Right ventricle myocardium superior (tissue), 1 donor: Measurements from ENCODE around the gene PTER. TPM values are rescaled to one million over a fixed set of nuclear protein-coding genes. Genes with fewer than 3 reads are reported as not detected.

Source experiments
- ATAC-seq: fragments of 200-7000 bp; cut with Tn5 transposase; one replicate; pipeline ENCODE4 v1.9.1; 2020; ENCODE audit warnings: mild to moderate bottlenecking; ENCODE audit not compliant: poor library complexity
- DNase-seq: peaks from one replicate; pipeline ENCODE4 v3.0.0-alpha.2; 2020
- intact Hi-C: fragments of 100-400 bp; cut with DNase I; formaldehyde crosslinking; loops from one replicate; pipeline ENCODE4 v1.11.2; 2022
- total RNA-seq: library from RNA; stranded (reverse); fragmentation: NEBNext Ultra II Directional; extraction: Animal tissue kit (Norgen Biotek cat#: 25700); gene quantifications from one replicate; pipeline ENCODE4 v1.2.1, GENCODE V29; 2021
- donor health status: DM: no; HTN: yes; CAD: no; lungs with severe emphysema.

The PTER gene
- total RNA-seq, 1 donor from 2014 or later: 22.3 TPM

DNA sequence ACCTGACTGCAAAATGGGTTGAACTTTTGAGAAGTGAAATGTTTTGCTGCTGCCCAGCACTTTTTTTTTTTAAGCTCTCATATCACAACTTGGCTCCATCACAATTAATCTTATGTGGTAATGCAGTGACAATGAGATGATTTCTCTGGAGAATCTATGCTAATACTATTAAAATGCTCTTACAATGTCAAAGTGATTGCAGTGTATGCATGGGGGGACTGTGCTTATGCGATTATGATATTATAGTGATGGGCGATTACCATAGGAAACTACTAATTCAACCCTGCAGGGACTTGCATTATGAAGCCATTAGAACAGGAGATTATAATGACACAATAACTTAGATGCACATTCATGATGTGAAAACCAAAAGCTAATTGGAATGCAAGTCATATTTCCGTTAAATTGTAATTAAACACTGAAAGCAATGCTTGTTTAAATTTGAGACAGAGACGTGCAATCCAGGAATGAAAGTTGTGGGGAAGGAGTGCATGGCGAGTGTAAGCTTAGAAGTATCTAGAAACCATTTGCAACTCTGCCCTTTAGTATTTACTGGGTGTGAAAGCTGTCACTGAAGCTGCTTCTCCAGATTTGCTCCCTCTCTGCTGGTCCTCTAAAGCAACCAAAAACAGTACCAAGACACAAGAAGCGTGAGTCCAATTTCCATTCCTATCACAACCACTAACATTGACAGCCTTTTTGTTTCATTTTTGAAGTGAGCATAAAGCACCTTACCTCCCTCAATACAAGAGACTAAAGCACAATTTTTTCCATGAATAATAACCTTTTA is 21.6 kb downstream of the PTER start:
- intact Hi-C loops: no loop called here
- DNase-seq (no peak), ATAC-seq (no peak)

DNA sequence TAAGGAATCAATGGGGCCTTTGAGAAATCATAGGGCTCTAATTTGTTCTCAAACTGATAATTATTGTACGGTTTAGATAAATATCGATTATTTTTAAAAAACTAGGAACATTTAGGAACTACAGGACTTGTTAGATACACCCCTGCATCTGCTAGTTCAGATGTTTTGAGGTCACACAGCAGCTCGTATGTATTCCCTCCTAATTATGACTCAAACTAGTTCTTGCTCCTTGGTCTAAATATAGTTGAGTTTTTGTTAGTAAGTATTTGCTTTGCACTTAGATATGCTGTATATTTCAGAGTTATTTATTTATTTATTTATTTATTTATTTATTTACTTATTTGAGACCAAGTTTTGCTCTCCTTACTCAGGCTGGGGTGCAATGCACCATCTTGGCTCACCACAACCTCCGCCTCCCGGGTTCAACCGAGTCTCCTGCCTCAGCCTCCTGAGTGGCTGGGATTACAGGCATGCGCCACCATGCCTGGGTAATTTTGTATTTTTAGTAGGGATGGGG is 22.7 kb downstream of the PTER start:
- intact Hi-C loops: no loop called here
- DNase-seq (no peak), ATAC-seq (no peak)

GRCh38 chr10:16466001-16466400 is 29.2 kb downstream of the PTER start:
- DNase-seq (no peak), ATAC-seq (no peak)
- intact Hi-C loops: no loop called here

GRCh38 chr10:16470747-16471146 is 33.9 kb downstream of the PTER start:
- no peak for ATAC-seq
- DNase-seq: peak; percentile 43
- intact Hi-C loops: no loop called here

DNA sequence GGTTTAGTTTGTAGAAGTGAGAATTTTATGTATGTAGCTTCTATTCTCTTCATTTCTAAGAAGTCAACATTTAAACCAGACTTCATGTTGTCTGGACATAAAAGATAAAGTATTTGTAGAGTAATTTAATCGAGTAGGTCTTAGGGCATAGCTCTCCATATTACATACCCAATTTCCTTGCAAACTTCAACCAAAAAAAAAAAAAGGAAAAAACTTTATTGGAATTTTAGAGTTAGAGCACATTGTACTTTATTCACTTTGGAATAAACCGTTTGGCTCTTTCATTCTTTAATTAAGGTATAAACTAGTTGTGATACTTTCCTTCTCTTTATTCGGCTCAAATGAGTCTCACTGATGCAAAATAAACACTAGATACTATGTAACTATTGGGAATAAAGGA is 36.0 kb downstream of the PTER start:
- intact Hi-C loops: no loop called here
- ATAC-seq (no peak), DNase-seq (no peak)

GRCh38 chr10:16477757-16478156 is 40.9 kb downstream of the PTER start:
- intact Hi-C loops: no loop called here
- ATAC-seq: no peak
- no peak for DNase-seq

- intact Hi-C loops: no loop called here
- ATAC-seq (no peak), DNase-seq (no peak)
Measured at GRCh38 chr10:16478801-16479200, 42.0 kb downstream of the PTER start.

GRCh38 chr10:16481052-16481728 is 44.4 kb downstream of the PTER start:
- DNase-seq: no peak
- ATAC-seq: peak; percentile 45
- intact Hi-C loops: no loop called here

DNA sequence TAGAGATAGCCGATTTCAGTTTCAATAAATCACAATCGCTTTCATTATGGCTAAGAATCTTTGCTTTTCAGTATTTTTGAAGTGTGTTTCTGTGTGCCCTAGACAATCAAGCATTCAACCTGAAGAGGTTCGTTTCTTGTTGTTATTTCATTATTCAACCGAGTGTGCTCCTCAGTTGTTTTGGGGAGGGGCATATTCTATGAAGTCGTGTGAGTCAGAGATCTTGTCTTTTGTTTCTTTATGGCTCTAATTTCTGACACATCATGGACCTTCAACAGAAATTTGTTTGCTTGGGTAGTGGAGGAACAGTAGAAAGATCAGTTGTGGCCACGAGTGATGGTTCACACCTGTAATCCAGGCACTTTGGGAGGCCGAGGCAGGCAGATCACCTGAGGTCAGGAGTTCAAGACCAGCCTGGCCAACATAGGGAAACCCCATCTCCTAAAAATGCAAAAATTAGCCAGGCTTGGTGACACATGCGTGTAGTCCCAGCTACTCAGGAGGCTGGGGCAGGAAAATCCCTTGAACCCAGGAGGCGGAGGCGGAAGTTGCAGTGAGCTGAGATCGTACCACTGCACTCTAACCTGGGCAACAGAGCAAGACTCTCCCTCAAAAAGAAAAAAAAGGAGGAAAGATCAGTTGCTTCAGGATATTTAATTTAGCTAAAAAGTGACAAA is 46.6 kb downstream of the PTER start:
- ATAC-seq (no peak), DNase-seq (no peak)
- intact Hi-C loops: no loop called here

GRCh38 chr10:16490511-16490910 is 53.7 kb downstream of the PTER start:
- ATAC-seq (no peak), DNase-seq (no peak)
- intact Hi-C loops: no loop called here

DNA sequence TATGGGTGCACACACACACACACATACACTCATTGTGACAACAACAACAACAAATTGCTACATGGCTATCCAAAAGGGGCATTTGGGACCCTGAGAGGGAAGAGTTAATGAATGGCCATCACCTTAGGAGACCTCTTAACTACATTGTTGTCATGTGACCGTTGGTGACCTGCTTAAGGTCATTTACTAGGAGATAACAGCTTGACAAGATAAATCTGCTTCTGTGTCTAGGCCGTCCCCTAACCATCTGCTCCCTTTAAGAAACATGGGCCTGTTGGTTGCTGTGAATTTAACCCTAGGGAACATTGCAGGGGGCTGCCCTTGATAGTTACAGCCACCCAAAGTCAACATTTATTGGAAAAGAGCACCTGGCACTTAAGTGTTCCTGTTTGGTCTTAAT is 55.1 kb downstream of the PTER start:
- intact Hi-C loops: no loop called here
- ATAC-seq: no peak

DNA sequence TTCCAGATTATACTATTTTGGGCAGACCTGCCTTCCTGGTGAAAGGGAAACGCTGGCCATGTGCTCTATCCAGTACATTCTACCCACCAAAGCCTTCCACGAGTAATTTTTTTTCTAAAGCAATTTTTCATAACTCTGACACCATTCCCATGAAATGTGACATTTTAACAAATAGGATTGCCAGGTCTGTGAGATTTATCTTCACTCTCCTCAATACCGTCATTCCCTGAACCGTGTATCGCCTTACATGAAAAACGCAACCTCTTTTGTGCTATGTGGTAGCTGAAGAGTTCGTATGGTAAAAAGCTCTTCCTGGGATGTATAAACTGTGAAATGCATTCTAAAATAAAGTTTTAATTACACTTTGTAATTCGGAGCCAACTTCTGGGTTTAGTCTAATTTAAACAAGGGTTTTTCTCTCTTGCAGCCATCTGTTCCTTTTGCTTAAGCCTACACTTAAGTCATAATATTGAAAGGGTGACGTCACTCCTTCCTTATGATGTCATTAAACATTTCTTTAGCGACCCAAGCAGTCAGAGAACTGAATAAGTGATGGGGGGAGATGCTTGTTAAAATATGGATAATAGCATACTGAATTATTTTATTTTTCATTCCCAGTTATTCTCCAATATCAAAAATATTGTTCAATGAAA is 57.2 kb downstream of the PTER start:
- ATAC-seq (no peak), DNase-seq (no peak)
- intact Hi-C loops: no loop called here

More for the DNA sequence above, 55.1 kb downstream of the PTER start:
- no peak for DNase-seq

DNA sequence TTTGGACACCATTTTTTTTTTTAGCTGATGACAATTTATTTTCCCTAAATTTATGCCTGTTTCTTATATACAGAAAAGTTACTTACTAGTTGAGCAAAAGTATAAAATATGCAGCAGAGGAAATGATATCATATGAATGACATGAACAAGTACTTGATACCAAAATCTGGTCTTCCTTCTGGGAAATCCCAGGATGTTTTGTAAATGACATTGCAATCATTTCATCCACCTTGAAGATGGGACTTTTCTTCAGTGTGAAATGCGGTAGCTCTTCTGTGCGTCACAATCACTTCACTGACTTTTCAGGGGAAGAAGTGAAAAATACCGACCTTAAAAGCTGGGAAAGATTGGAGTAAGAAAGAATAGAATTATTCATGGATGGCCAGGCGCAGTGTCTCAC is 61.1 kb downstream of the PTER start:
- ATAC-seq (no peak), DNase-seq (no peak)
- intact Hi-C loops: no loop called here

GRCh38 chr10:16505161-16505560 is 68.4 kb downstream of the PTER start:
- intact Hi-C loops: no loop called here
- ATAC-seq (no peak), DNase-seq (no peak)

GRCh38 chr10:16509996-16510395 is 73.2 kb downstream of the PTER start:
- ATAC-seq (no peak), DNase-seq (no peak)
- intact Hi-C loops: no loop called here

- ATAC-seq (no peak), DNase-seq (no peak)
- intact Hi-C loops: no loop called here
Measured at GRCh38 chr10:16510843-16511242, 74.0 kb downstream of the PTER start.

GRCh38 chr10:16518822-16519221 is 82.0 kb downstream of the PTER start:
- DNase-seq (no peak), ATAC-seq (no peak)
- intact Hi-C loops: no loop called here

DNA sequence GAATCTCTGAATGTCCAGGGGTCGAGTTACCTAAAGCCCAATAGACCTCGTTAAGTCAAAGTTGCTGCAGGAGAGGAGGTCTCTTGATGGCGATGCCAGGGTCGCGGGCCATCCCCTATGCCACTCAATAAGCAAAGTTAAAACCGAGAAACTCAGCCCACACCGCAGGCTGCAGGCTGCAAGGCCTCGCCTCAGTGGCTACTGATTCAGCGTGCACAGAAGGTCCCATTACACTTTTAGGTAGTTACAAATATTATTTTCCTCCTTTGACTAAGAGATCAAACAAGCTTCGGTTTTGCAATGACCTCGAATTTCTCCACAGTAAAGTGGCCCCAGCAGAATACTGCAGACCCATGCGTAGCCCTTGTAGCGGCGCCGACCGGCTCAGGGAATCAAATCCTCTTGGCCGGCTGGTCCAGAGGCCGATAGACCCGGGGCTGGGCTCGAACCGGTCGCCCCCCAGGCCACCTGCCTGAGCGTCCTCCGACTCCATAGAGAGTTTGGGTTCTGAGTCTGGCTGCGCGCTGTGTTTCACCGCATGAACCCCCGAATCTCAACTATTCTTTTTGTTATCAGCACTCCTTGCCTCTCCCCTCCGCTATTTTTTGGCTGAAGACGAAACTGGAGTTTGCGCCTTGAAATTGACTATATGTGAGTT is 82.6 kb downstream of the PTER start:
- intact Hi-C loops: no loop called here
- ATAC-seq (no peak), DNase-seq (no peak)
